Activated CD4-positive, alpha-beta memory T cell treated with anti-CD3 and anti-CD28 coated beads for 36 hours (primary cell): ENCODE results near the gene CATSPERB. TPM values are rescaled to one million over a fixed set of nuclear protein-coding genes. Genes with fewer than 3 reads are reported as not detected.
"Not testable (repeated sequence)": the region's sequence is repeated elsewhere in the genome, so short reads cannot be mapped to it uniquely, and the experiment has no call there.

ENCODE experiments used
- CTCF ChIA-PET: fragments of 350-600 bp; sonication (Branson Sonifier 250); formaldehyde crosslinking; loops from one replicate; lab custom pipeline; 2021; ENCODE audit warnings: antibody characterized with exemption, inconsistent platforms; lab: Charles Lee
- POLR2A ChIA-PET: fragments of 350-600 bp; sonication (Branson Sonifier 250); formaldehyde crosslinking; loops from one replicate; lab custom pipeline; 2021; ENCODE audit warnings: antibody characterized with exemption; lab: Charles Lee
- DNase-seq: peaks from one replicate; pipeline ENCODE4 v3.0.0-alpha.2; 2020
- H3K27ac Mint-ChIP-seq: one replicate; pipeline ENCODE4 v1.8.0; 2021; ENCODE audit warnings: mixed read lengths
- H3K27me3 Mint-ChIP-seq: one replicate; pipeline ENCODE4 v1.8.0; 2021; ENCODE audit warnings: mixed read lengths
- H3K36me3 Mint-ChIP-seq: one replicate; pipeline ENCODE4 v1.8.0; 2021; ENCODE audit warnings: mixed read lengths
- H3K4me1 Mint-ChIP-seq: one replicate; pipeline ENCODE4 v1.8.0; 2021; ENCODE audit warnings: low read depth, mixed read lengths
- H3K4me3 Mint-ChIP-seq: one replicate; pipeline ENCODE4 v1.8.0; 2021; ENCODE audit warnings: mild to moderate bottlenecking, mixed read lengths
- H3K9me3 Mint-ChIP-seq: one replicate; pipeline ENCODE4 v1.8.0; 2021; ENCODE audit warnings: mixed read lengths
- intact Hi-C: fragments of 100-400 bp; cut with micrococcal nuclease; formaldehyde crosslinking; loops from one replicate; pipeline ENCODE4 v1.15.1; 2023
- total RNA-seq, 2 experiments: library from RNA; stranded (reverse); gene quantifications; one replicate each; pipeline ENCODE4 v1.2.3, GENCODE V29; 2021

Gene CATSPERB
- total RNA-seq, 2 experiments from 2014 or later: 0.14 to 0.65 TPM

DNA sequence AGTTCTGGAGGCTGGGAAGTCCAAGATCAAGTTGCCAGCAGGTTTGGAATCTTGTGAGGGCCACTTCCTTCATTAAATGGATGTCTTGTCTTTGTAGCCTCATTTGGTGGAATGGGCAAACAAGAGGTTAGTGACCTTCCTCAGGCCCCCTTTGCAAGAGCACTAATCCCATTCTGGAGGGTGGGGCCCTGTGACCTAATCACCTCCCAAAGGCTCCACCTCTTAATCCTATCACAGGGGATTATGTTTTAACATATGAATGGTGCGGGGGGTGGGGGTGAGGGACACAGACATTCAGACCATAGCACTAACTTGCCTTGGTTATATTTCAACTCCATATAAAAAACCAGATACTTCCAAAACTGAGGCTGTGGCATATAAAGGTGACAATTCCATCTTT, 161.9 kb downstream of the CATSPERB start:
- POLR2A ChIA-PET: no interaction called here

GRCh38 chr14:91569301-91569700, 162.6 kb downstream of the CATSPERB start:
- Mint-ChIP-seq H3K27me3 (peaks cover 2% of the 10 kb centered on the region), H3K27ac (no peak overlapping the region), H3K9me3 (no peaks in the 10 kb centered on the region), H3K36me3 (no peaks in the 10 kb centered on the region), H3K4me1 (peaks cover 6% of the 10 kb centered on the region), H3K4me3 (no peak overlapping the region)
- ChIA-PET CTCF (no interaction called here), POLR2A (no interaction called here)
- DNase-seq: no peak
- intact Hi-C loops: no loop called here

More for the DNA sequence above, 161.9 kb downstream of the CATSPERB start:
- H3K4me3 Mint-ChIP-seq: no peak overlapping the region
- peaks cover 13% of the 10 kb centered on the region for H3K4me1 Mint-ChIP-seq
- no peaks in the 10 kb centered on the region for H3K9me3 Mint-ChIP-seq
- peaks cover 7% of the 10 kb centered on the region for H3K27me3 Mint-ChIP-seq
- no peaks in the 10 kb centered on the region for H3K36me3 Mint-ChIP-seq
- DNase-seq: no peak
- no peak overlapping the region for H3K27ac Mint-ChIP-seq
- intact Hi-C loops: loop anchor here (5.0 kb wide), 1 partner anchor 248 kb away; no protein-coding TSS in a partner anchor
- CTCF ChIA-PET: no interaction called here

GRCh38 chr14:91568626-91569025, 163.3 kb downstream of the CATSPERB start:
- ChIA-PET POLR2A (no interaction called here), CTCF (no interaction called here)
- DNase-seq: no peak
- peaks cover 5% of the 10 kb centered on the region for H3K4me1 Mint-ChIP-seq
- no peaks in the 10 kb centered on the region for H3K36me3 Mint-ChIP-seq
- no peaks in the 10 kb centered on the region for H3K9me3 Mint-ChIP-seq
- H3K4me3 Mint-ChIP-seq: no peak overlapping the region
- intact Hi-C loops: no loop called here
- peaks cover 2% of the 10 kb centered on the region for H3K27me3 Mint-ChIP-seq
- H3K27ac Mint-ChIP-seq: no peak overlapping the region

- intact Hi-C loops, H3K27ac Mint-ChIP-seq, DNase-seq, H3K4me1 Mint-ChIP-seq, H3K4me3 Mint-ChIP-seq, H3K9me3 Mint-ChIP-seq, CTCF ChIA-PET, H3K36me3 Mint-ChIP-seq, H3K27me3 Mint-ChIP-seq: not testable (repeated sequence)
- POLR2A ChIA-PET: interaction anchor here (0.6 kb wide), 1 partner anchor 26 kb away, joined by 4 read pairs; no protein-coding TSS in a partner anchor
Observed at GRCh38 chr14:91567827-91568226, 164.1 kb downstream of the CATSPERB start.

DNA sequence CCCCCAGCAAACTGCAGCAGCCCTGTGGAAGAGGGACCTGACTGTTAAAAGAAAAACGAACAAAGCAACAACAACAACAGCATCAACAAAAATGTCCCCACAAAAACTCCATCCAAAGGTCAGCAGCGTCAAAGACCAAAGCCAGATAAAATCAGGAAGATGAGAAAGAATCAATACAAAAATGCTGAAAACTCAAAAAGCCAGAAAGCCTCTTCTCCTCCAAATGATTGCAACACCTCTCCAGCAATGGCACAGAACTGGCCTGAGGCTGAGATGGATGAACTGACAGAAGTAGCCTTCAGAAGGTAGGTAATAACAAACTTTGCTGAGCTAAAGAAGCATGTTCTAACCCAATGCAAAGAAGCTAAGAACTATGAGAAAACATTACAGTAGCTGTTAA, 176.4 kb downstream of the CATSPERB start:
- ChIA-PET CTCF (no interaction called here), POLR2A (no interaction called here)
- no peak overlapping the region for H3K27ac Mint-ChIP-seq
- H3K4me1 Mint-ChIP-seq: no peaks in the 10 kb centered on the region
- H3K27me3 Mint-ChIP-seq: no peaks in the 10 kb centered on the region
- DNase-seq: no peak
- no peaks in the 10 kb centered on the region for H3K36me3 Mint-ChIP-seq
- peaks cover 6% of the 10 kb centered on the region for H3K9me3 Mint-ChIP-seq
- intact Hi-C loops: no loop called here
- no peak overlapping the region for H3K4me3 Mint-ChIP-seq

DNA sequence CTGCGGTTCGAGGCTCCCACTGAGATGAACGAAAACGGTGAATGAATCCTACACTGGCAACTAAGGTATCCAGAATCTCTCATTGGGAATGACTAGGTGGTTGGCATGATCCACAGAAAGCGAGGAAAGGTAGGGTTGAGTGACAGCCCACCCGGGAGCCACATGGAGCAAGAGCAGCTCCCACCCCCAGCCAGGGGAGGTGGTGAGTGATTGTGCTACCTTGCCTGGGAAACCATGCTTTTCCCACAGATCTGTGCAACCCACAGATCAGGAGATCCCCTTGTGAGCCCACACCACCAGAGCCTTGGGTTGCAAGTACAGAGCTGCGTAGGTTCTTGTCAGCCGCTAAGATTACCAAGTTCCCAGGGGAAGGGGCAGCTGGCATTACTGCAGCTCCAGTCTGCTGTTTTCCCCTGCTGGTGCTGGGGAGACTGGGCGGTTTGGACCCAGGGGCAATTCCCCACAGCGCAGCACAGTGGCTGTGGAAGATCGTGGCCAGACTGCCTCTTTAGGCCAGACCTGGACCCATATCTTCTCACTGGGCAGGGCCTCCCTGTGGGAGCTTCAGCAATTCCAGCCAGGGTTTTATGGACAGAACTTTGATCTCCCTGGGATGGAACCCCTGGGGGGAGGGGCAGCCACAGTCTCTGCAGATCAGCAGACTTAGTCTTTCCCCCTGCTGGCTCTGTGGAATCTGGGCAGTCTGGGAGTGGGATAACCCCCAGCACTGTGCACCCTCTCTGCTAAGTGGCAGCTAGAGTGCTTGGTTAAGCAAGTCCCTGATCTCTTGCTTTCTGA, 177.2 kb downstream of the CATSPERB start:
- CTCF ChIA-PET: no interaction called here
- H3K4me1 Mint-ChIP-seq: no peaks in the 10 kb centered on the region

DNA sequence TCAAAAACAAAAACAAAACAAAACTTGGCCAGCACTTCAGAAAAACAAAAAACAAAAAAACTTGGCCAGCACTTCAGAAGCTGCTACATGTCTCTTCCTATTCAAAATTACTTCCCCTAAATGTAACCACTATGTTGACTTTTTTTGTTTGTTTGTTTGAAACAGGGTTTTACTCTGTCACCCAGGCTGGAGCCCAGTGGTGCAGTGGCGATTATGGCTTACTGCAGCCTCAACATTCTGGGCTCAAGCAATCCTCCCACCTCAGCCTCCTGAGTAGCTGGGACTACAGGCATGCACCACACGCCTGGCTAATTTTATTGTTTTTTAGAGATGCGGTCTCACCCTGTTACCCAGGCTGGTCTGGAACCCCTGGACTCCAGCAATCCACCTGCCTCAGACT, 183.8 kb downstream of the CATSPERB start:
- POLR2A ChIA-PET: no interaction called here
- no peak overlapping the region for H3K4me3 Mint-ChIP-seq
- CTCF ChIA-PET: no interaction called here
- no peak overlapping the region for H3K27ac Mint-ChIP-seq
- H3K9me3 Mint-ChIP-seq: peaks cover 1% of the 10 kb centered on the region
- intact Hi-C loops: no loop called here
- DNase-seq: no peak
- no peaks in the 10 kb centered on the region for H3K27me3 Mint-ChIP-seq
- no peaks in the 10 kb centered on the region for H3K36me3 Mint-ChIP-seq
- no peaks in the 10 kb centered on the region for H3K4me1 Mint-ChIP-seq

More for the DNA sequence above, 177.2 kb downstream of the CATSPERB start:
- no peak overlapping the region for H3K4me3 Mint-ChIP-seq
- no peak overlapping the region for H3K27ac Mint-ChIP-seq
- H3K27me3 Mint-ChIP-seq: no peaks in the 10 kb centered on the region
- POLR2A ChIA-PET: no interaction called here
- peaks cover 6% of the 10 kb centered on the region for H3K9me3 Mint-ChIP-seq
- intact Hi-C loops: no loop called here
- no peak for DNase-seq
- no peaks in the 10 kb centered on the region for H3K36me3 Mint-ChIP-seq

GRCh38 chr14:91545946-91546716, 185.8 kb downstream of the CATSPERB start:
- intact Hi-C loops: no loop called here
- H3K9me3 Mint-ChIP-seq: peaks cover 15% of the 10 kb centered on the region
- POLR2A ChIA-PET: no interaction called here
- peaks cover 1% of the 10 kb centered on the region for H3K36me3 Mint-ChIP-seq
- CTCF ChIA-PET: no interaction called here
- no peaks in the 10 kb centered on the region for H3K4me1 Mint-ChIP-seq
- no peak for DNase-seq
- no peak overlapping the region for H3K27ac Mint-ChIP-seq
- no peaks in the 10 kb centered on the region for H3K27me3 Mint-ChIP-seq
- no peak overlapping the region for H3K4me3 Mint-ChIP-seq

- Mint-ChIP-seq H3K9me3 (peaks cover 22% of the 10 kb centered on the region), H3K4me1 (no peaks in the 10 kb centered on the region), H3K27me3 (peaks cover 2% of the 10 kb centered on the region), H3K27ac (no peak overlapping the region), H3K36me3 (peaks cover 1% of the 10 kb centered on the region), H3K4me3 (no peak overlapping the region)
- intact Hi-C loops: no loop called here
- ChIA-PET CTCF (no interaction called here), POLR2A (no interaction called here)
- no peak for DNase-seq
Observed at GRCh38 chr14:91545204-91545603, 186.7 kb downstream of the CATSPERB start.

DNA sequence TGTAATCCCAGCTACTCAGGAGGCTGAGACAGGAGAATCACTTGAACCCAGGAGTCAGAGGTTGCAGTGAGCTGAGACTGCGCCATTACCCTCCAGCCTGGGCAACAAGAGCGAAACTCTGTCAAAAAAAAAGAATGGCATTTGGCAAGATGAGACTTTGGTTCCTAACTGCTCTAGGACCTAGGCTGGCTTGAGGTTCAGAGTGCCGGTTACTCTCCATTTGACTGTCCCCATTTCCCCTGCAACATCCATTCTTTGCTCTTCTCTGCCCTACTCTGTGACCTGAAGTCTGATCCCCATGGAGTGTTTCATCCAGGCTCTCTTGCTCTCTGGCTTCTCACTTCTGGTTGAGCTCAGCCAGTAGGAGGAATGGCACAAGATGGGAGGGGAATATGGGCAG, 195.6 kb downstream of the CATSPERB start:
- Mint-ChIP-seq H3K9me3 (peaks cover 9% of the 10 kb centered on the region), H3K27me3 (peaks cover 5% of the 10 kb centered on the region), H3K27ac (no peak overlapping the region), H3K4me3 (no peak overlapping the region), H3K36me3 (peaks cover 4% of the 10 kb centered on the region), H3K4me1 (no peaks in the 10 kb centered on the region)
- intact Hi-C loops: no loop called here
- ChIA-PET POLR2A (no interaction called here), CTCF (no interaction called here)
- no peak for DNase-seq

- intact Hi-C loops, H3K27me3 Mint-ChIP-seq, H3K27ac Mint-ChIP-seq, H3K4me1 Mint-ChIP-seq, DNase-seq, H3K4me3 Mint-ChIP-seq, H3K36me3 Mint-ChIP-seq, H3K9me3 Mint-ChIP-seq, POLR2A ChIA-PET: not testable (repeated sequence)
- CTCF ChIA-PET: interaction anchor here (0.6 kb wide), 1 partner anchor 371 kb away, joined by 3 read pairs; no protein-coding TSS in a partner anchor
Observed at GRCh38 chr14:91534059-91534458, 197.8 kb downstream of the CATSPERB start.

- no peak for DNase-seq
- Mint-ChIP-seq H3K27ac (no peak overlapping the region), H3K27me3 (peaks cover 3% of the 10 kb centered on the region), H3K4me1 (no peaks in the 10 kb centered on the region), H3K9me3 (no peaks in the 10 kb centered on the region), H3K4me3 (no peak overlapping the region), H3K36me3 (peaks cover 2% of the 10 kb centered on the region)
- ChIA-PET CTCF (interaction anchor here (0.6 kb wide), 1 partner anchor 372 kb away, joined by 3 read pairs; no protein-coding TSS in a partner anchor), POLR2A (no interaction called here)
- intact Hi-C loops: no loop called here
Observed at GRCh38 chr14:91533623-91534022, 198.3 kb downstream of the CATSPERB start.
